H1 (cell line): Measurements from ENCODE around the gene GALNT7. TPM values are rescaled to one million over a fixed set of nuclear protein-coding genes. Genes with fewer than 3 reads are reported as not detected.

Experiments
- CTCF ChIA-PET: fragments of 300-600 bp; sonication (Branson Sonifier 250); formaldehyde crosslinking; loops from one replicate; lab custom pipeline; 2021; ENCODE audit not compliant: partially characterized antibody; lab: Charles Lee
- POLR2A ChIA-PET: fragments of 300-600 bp; sonication (Branson Sonifier 250); formaldehyde crosslinking; loops from one replicate; lab custom pipeline; 2021; ENCODE audit warnings: inconsistent platforms; ENCODE audit not compliant: partially characterized antibody; lab: Charles Lee
- DNase-seq, 2 experiments: peaks; one replicate each; pipeline versions ENCODE4 v3.0.0 to v3.0.0-alpha.2; 2010 to 2022; ENCODE audit warnings: low spot score in 2 of 2, low read depth in 1 of 2, mixed read lengths in 1 of 2
- FAIRE-seq: peaks from 2 replicates; lab custom pipeline; 2011; peaks lifted over from hg19 to GRCh38; lab: Jason Lieb, UNC
- H2AFZ ChIP-seq: 2 replicates; pipeline ENCODE4 v1.8.1; 2012; ENCODE audit warnings: low read length, inconsistent platforms
- H2AK5ac ChIP-seq: 2 replicates; pipeline ENCODE4 v1.6.1; 2013; ENCODE audit warnings: low read depth, low read length
- H2BK120ac ChIP-seq: replicated peaks from 2 replicates; pipeline ENCODE3; 2013; ENCODE audit warnings: low read depth, low read length, inconsistent platforms
- H2BK12ac ChIP-seq: 2 replicates; pipeline ENCODE4 v1.6.1; 2013; ENCODE audit warnings: low read depth, low read length
- H2BK15ac ChIP-seq: 2 replicates; pipeline ENCODE4 v1.6.1; 2013; ENCODE audit warnings: low read length
- H2BK20ac ChIP-seq: 2 replicates; pipeline ENCODE4 v1.6.1; 2013; ENCODE audit warnings: low read length
- H2BK5ac ChIP-seq: 2 replicates; pipeline ENCODE4 v1.6.1; 2013; ENCODE audit warnings: low read depth, low read length
- H3K14ac ChIP-seq: 2 replicates; pipeline ENCODE4 v1.6.1; 2013; ENCODE audit warnings: inconsistent platforms; ENCODE audit not compliant: insufficient read length
- H3K18ac ChIP-seq: 2 replicates; pipeline ENCODE4 v1.6.1; 2013; ENCODE audit warnings: low read length; ENCODE audit errors: extremely low read depth
- H3K23ac ChIP-seq: 2 replicates; pipeline ENCODE4 v1.6.1; 2013; ENCODE audit warnings: inconsistent platforms; ENCODE audit not compliant: insufficient read length
- H3K23me2 ChIP-seq: 2 replicates; pipeline ENCODE4 v1.6.1; 2013; ENCODE audit warnings: low read depth, low read length
- H3K27ac ChIP-seq: 2 replicates; pipeline ENCODE4 v1.6.1; 2011; ENCODE audit warnings: low read depth, low read length, inconsistent platforms
- H3K27me3 ChIP-seq, 4 experiments: replicated peaks in 1 of 4; 1 replicate in 1 of 4; 2 replicates in 3 of 4; pipeline versions ENCODE4 v1.6.1 to v1.8.1; 2011 to 2013; ENCODE audit warnings: low read length in 3 of 4, mild to moderate bottlenecking in 3 of 4, inconsistent platforms in 2 of 4, mixed read lengths in 2 of 4, moderate library complexity in 1 of 4; ENCODE audit not compliant: control insufficient read depth in 3 of 4, insufficient read depth in 3 of 4; ENCODE audit errors: extremely low read depth in 1 of 4
- H3K36me3 ChIP-seq, 4 experiments: 2 replicates each; pipeline versions ENCODE4 v1.6.1 to v1.8.1; 2011 to 2013; ENCODE audit warnings: mild to moderate bottlenecking in 4 of 4, low read length in 3 of 4, moderate library complexity in 2 of 4, control low read depth in 1 of 4, inconsistent platforms in 1 of 4; ENCODE audit not compliant: insufficient read depth in 4 of 4, control insufficient read depth in 2 of 4
- H3K4ac ChIP-seq: replicated peaks from 2 replicates; pipeline ENCODE3; 2013; ENCODE audit warnings: low read length, low read depth, mixed read lengths, inconsistent platforms; ENCODE audit not compliant: insufficient read length
- H3K4me1 ChIP-seq, 4 experiments: replicated peaks in 1 of 4; 1 replicate in 1 of 4; 2 replicates in 3 of 4; pipeline versions ENCODE4 v1.6.1 to v1.8.1; 2011 to 2013; ENCODE audit warnings: low read length in 3 of 4, inconsistent platforms in 2 of 4, mixed read lengths in 1 of 4; ENCODE audit not compliant: insufficient read depth in 4 of 4, control insufficient read depth in 3 of 4
- H3K4me2 ChIP-seq, 2 experiments: 2 replicates each; pipeline versions ENCODE4 v1.6.1 to v1.8.1; 2011 to 2013; ENCODE audit warnings: low read depth in 2 of 2, low read length in 2 of 2, control low read depth in 1 of 2, inconsistent platforms in 1 of 2, mild to moderate bottlenecking in 1 of 2; ENCODE audit not compliant: insufficient read depth in 1 of 2
- H3K4me3 ChIP-seq, 4 experiments: fragments of 200-600, 300-600 bp in 1 of 4; sonication (generic), shearing (Covaris generic), sonication (Bioruptor Twin) in 1 of 4; 2 replicates each; pipeline versions ENCODE4 v1.5.1 to v1.8.1; 2011 to 2016; ENCODE audit warnings: low read length in 4 of 4, low read depth in 3 of 4, control low read depth in 2 of 4, inconsistent platforms in 2 of 4, mild to moderate bottlenecking in 2 of 4, mixed read lengths in 1 of 4, moderate library complexity in 1 of 4; ENCODE audit not compliant: insufficient read depth in 2 of 4; ENCODE audit errors: extremely low read depth in 1 of 4
- H3K56ac ChIP-seq: replicated peaks from 2 replicates; pipeline ENCODE3; 2013; ENCODE audit warnings: low read depth, mild to moderate bottlenecking, mixed read lengths, low read length, inconsistent platforms; ENCODE audit not compliant: insufficient read length
- H3K79me1 ChIP-seq: 2 replicates; pipeline ENCODE4 v1.6.1; 2013; ENCODE audit warnings: low read depth, low read length, control low read depth
- H3K79me2 ChIP-seq, 2 experiments: 2 replicates each; pipeline versions ENCODE4 v1.6.1 to v1.8.1; 2012 to 2013; ENCODE audit warnings: low read length in 2 of 2, mild to moderate bottlenecking in 2 of 2, inconsistent platforms in 1 of 2; ENCODE audit not compliant: insufficient read depth in 2 of 2, control insufficient read depth in 1 of 2
- H3K9ac ChIP-seq, 4 experiments: replicated peaks in 1 of 4; 1 replicate in 1 of 4; 2 replicates in 3 of 4; pipeline versions ENCODE4 v1.6.1 to v1.8.1; 2011 to 2013; ENCODE audit warnings: low read depth in 3 of 4, low read length in 3 of 4, control low read depth in 2 of 4, mild to moderate bottlenecking in 2 of 4, moderate library complexity in 2 of 4, inconsistent platforms in 1 of 4; ENCODE audit errors: extremely low read depth in 1 of 4
- H3K9me3 ChIP-seq, 2 experiments: 2 replicates each; pipeline versions ENCODE4 v1.6.1 to v1.8.1; 2012 to 2013; ENCODE audit warnings: mild to moderate bottlenecking in 2 of 2, moderate library complexity in 2 of 2, control low read depth in 1 of 2, inconsistent platforms in 1 of 2, low read depth in 1 of 2, low read length in 1 of 2, mixed read lengths in 1 of 2; ENCODE audit not compliant: insufficient read depth in 2 of 2
- H4K20me1 ChIP-seq, 2 experiments: replicated peaks in 1 of 2; 2 replicates each; pipeline versions ENCODE3 to v1.8.1; 2011 to 2013; ENCODE audit warnings: inconsistent platforms in 2 of 2, low read length in 2 of 2, mild to moderate bottlenecking in 1 of 2; ENCODE audit not compliant: insufficient read depth in 2 of 2, control insufficient read depth in 1 of 2
- H4K5ac ChIP-seq: 2 replicates; pipeline ENCODE4 v1.6.1; 2013; ENCODE audit warnings: low read length, low read depth, mixed read lengths, inconsistent platforms; ENCODE audit not compliant: insufficient read length
- H4K8ac ChIP-seq: 2 replicates; pipeline ENCODE4 v1.8.0; 2013; ENCODE audit warnings: mild to moderate bottlenecking, moderate library complexity, low read length, inconsistent platforms; ENCODE audit not compliant: insufficient read depth; ENCODE audit errors: extremely low read depth
- H4K91ac ChIP-seq: replicated peaks from 2 replicates; pipeline ENCODE3; 2013; ENCODE audit warnings: low read length, mixed read lengths, inconsistent platforms; ENCODE audit not compliant: insufficient read length
- ATF2 ChIP-seq: IDR thresholded peaks from 2 replicates; pipeline ENCODE4 v1.6.1; 2012; ENCODE audit warnings: low read length, inconsistent platforms
- CREB1 ChIP-seq: IDR thresholded peaks from 2 replicates; pipeline ENCODE4 v1.6.1; 2012; ENCODE audit warnings: inconsistent platforms
- EZH2 ChIP-seq: fragments of 200-600 bp; sonication (generic); IDR thresholded peaks from 2 replicates; pipeline ENCODE4 v1.7.1; 2012; ENCODE audit warnings: low read depth, mild to moderate bottlenecking, moderate library complexity, low read length, inconsistent platforms; ENCODE audit not compliant: severe bottlenecking
- KDM5A ChIP-seq: fragments of 200-600 bp; IDR thresholded peaks from 2 replicates; pipeline ENCODE4 v1.7.1; 2012; ENCODE audit warnings: mild to moderate bottlenecking, low read length, inconsistent platforms, mixed read lengths
- NANOG ChIP-seq: IDR thresholded peaks from 2 replicates; pipeline ENCODE4 v1.6.1; 2011; ENCODE audit warnings: low read length, low read depth, mild to moderate bottlenecking, inconsistent platforms; ENCODE audit not compliant: insufficient read depth, poor library complexity, severe bottlenecking
- POLR2AphosphoS5 ChIP-seq: IDR thresholded peaks from 2 replicates; pipeline ENCODE4 v1.6.1; 2011; ENCODE audit warnings: low read depth, low read length
- RNF2 ChIP-seq: fragments of 200-900, 300-1000 bp; sonication (generic); IDR thresholded peaks from 2 replicates; pipeline ENCODE4 v1.7.1; 2016; ENCODE audit warnings: borderline replicate concordance, low read depth, mild to moderate bottlenecking, antibody characterized with exemption, low read length; ENCODE audit not compliant: poor library complexity, severe bottlenecking; ENCODE audit errors: missing control alignments
- TAF7 ChIP-seq: optimal IDR thresholded peaks from 2 replicates; pipeline ENCODE3; 2011; ENCODE audit warnings: low read depth, mild to moderate bottlenecking, inconsistent platforms, low read length, moderate library complexity, borderline replicate concordance
- TCF12 ChIP-seq: IDR thresholded peaks from 2 replicates; pipeline ENCODE4 v1.6.1; 2011; ENCODE audit warnings: low read depth, mild to moderate bottlenecking, low read length
- TEAD4 ChIP-seq: IDR thresholded peaks from 2 replicates; pipeline ENCODE4 v1.6.1; 2012; ENCODE audit warnings: low read depth, low read length, inconsistent platforms, mixed read lengths
- USF2 ChIP-seq: IDR thresholded peaks from 2 replicates; pipeline ENCODE4 v1.6.1; 2011; ENCODE audit warnings: low read length, improper control_type of control experiment
- polyA plus RNA-seq, 7 experiments: library from polyadenylated mRNA; depleted of rRNA in 3 of 7; stranded (reverse) in 5 of 7; unstranded in 2 of 7; fragments of >200 nt in 5 of 7; fragments of 200-250 nt in 2 of 7; gene quantifications; 1 replicate in 5 of 7; 2 replicates in 1 of 7; 4 replicates in 1 of 7; pipeline versions ENCODE4 v1.2.1 to v1.2.3, GENCODE V29; 2011 to 2013; ENCODE audit warnings: missing spikeins in 2 of 7, mixed read lengths in 2 of 7
- total RNA-seq: library from RNA; stranded (reverse); fragmentation: NEBNext Ultra II Directional; extraction: Animal tissue kit (Norgen Biotek cat#: 25700); gene quantifications from 2 replicates; pipeline ENCODE4 v1.2.1, GENCODE V29; 2021

GALNT7 gene
- total and polyA plus RNA-seq, 2 of the 8 experiments (the other 6 are each of a cell fraction or from before 2014, with no cell fraction given): 22.4 to 85.5 TPM

GRCh38 chr4:173273941-173274340 lies 105.3 kb downstream of the GALNT7 start:
- H2BK120ac ChIP-seq: no peak overlapping the region
- H3K23me2 ChIP-seq: no peaks in the 10 kb centered on the region
- H3K14ac ChIP-seq: no peak overlapping the region
- no peak overlapping the region for H2BK5ac ChIP-seq
- H3K9me3 ChIP-seq: peaks cover 0 to 5% of the 10 kb centered on the region in 2 experiments; a peak in 3 of 4 replicates
- H3K27me3 ChIP-seq: no peaks in the 10 kb centered on the region; a peak in 1 of 7 replicates
- H3K56ac ChIP-seq: no peak overlapping the region
- no peak overlapping the region for H2AFZ ChIP-seq
- no peak overlapping the region for H2BK20ac ChIP-seq
- no peak for FAIRE-seq
- no peak overlapping the region for H2AK5ac ChIP-seq
- peaks cover 0 to 75% of the 10 kb centered on the region in 2 experiments; a peak in 3 of 4 replicates for H3K79me2 ChIP-seq
- no peak overlapping the region for H4K8ac ChIP-seq
- DNase-seq: no peak
- H3K4ac ChIP-seq: no peak overlapping the region
- CTCF ChIA-PET: interaction anchor here (0.9 to 10.0 kb wide), 8 partner anchors 13 to 260 kb away, joined by 3 to 62 read pairs (median 3); no protein-coding TSS in a partner anchor
- H3K27ac ChIP-seq: no peak overlapping the region
- H4K20me1 ChIP-seq: no peaks in the 10 kb centered on the region
- H2BK12ac ChIP-seq: no peak overlapping the region
- H3K23ac ChIP-seq: no peak overlapping the region
- H4K91ac ChIP-seq: no peak overlapping the region
- H3K4me2 ChIP-seq: no peak overlapping the region
- H2BK15ac ChIP-seq: no peak overlapping the region
- no peak overlapping the region for H3K9ac ChIP-seq
- H4K5ac ChIP-seq: no peak overlapping the region
- no peak overlapping the region for H3K18ac ChIP-seq
- H3K36me3 ChIP-seq: peaks cover 0 to 13% (median 2%) of the 10 kb centered on the region in 4 experiments; a peak in 3 of 8 replicates
- H3K79me1 ChIP-seq: no peaks in the 10 kb centered on the region
- POLR2A ChIA-PET: no interaction called here
- no peaks in the 10 kb centered on the region; a peak in 1 of 7 replicates for H3K4me1 ChIP-seq
- no peak overlapping the region for H3K4me3 ChIP-seq
- TF ChIP-seq ATF2 (no peak), EZH2 (no peak), TCF12 (no peak), NANOG (no peak), USF2 (no peak), TAF7 (no peak), TEAD4 (no peak), KDM5A (no peak), POLR2AphosphoS5 (no peak), RNF2 (no peak), CREB1 (no peak)
